ENCODE measurements around the gene GUCD1. TPM values are rescaled to one million over a fixed set of nuclear protein-coding genes. Genes with fewer than 3 reads are reported as not detected.

GUCD1 gene
- total RNA-seq, 1 experiment from 2014 or later, result 48.7 TPM

- Histone ChIP-seq H3K4me1 (ENCODE audit: control insufficient read depth in 1 of 2, insufficient read depth in 2 of 2, low read length in 2 of 2) (peaks cover 0 to 5% of the 10 kb centered on the region in 2 experiments; a peak in 1 of 4 replicates), H3K9me2 (ENCODE audit: insufficient read depth) (no peaks in the 10 kb centered on the region), H3K9ac (ENCODE audit: low read length) (no peak overlapping the region), H2AFZ (ENCODE audit: low read depth, low read length, poor library complexity, severe bottlenecking) (no peak overlapping the region), H3K36me3 (ENCODE audit: control insufficient read depth in 1 of 2, insufficient read depth in 2 of 2, low read length in 2 of 2) (no peaks in the 10 kb centered on the region), H3K4me3 (replicated peaks in 1 of 2; ENCODE audit: low read depth in 1 of 2, low read length in 2 of 2) (no peak overlapping the region), H3K9me3 (ENCODE audit: control insufficient read depth in 1 of 2, insufficient read depth in 1 of 2, low read depth in 1 of 2, low read length in 2 of 2) (no peaks in the 10 kb centered on the region), H4K20me1 (ENCODE audit: insufficient read depth) (no peaks in the 10 kb centered on the region), H3K4me2 (ENCODE audit: low read length) (no peak overlapping the region), H3K27ac (ENCODE audit: low read depth, low read length) (no peak overlapping the region), H3K79me2 (ENCODE audit: insufficient read depth, low read length) (no peaks in the 10 kb centered on the region), H3K27me3 (ENCODE audit: insufficient read depth, low read length) (no peaks in the 10 kb centered on the region)
- DNase-seq (ENCODE audit: low read depth, low spot score), result no peak
- TF ChIP-seq CEBPB (IDR thresholded peaks at IDR 0.05; ENCODE audit: low read depth) (no peak), CBX3 (IDR thresholded peaks at IDR 0.05; ENCODE audit: low read depth) (no peak), TCF7L2 (IDR thresholded peaks at IDR 0.05; ENCODE audit: borderline replicate concordance, extremely low read depth, insufficient read depth, insufficient read length) (no peak), ZFX (IDR thresholded peaks at IDR 0.05) (no peak), EZH2 (IDR thresholded peaks at IDR 0.05) (no peak), POLR2A (IDR thresholded peaks at IDR 0.05; ENCODE audit: borderline replicate concordance, extremely low read depth, insufficient read depth, insufficient read length) (no peak), MAX (IDR thresholded peaks at IDR 0.05) (no peak), SIN3A (IDR thresholded peaks at IDR 0.05; ENCODE audit: low read depth) (no peak), EGR1 (IDR thresholded peaks at IDR 0.05; ENCODE audit: low read depth) (no peak), CTCF (IDR thresholded peaks at IDR 0.05 in 2 of 3, conservative IDR thresholded peaks at IDR 0.05 in 1 of 3; ENCODE audit: borderline replicate concordance in 1 of 3, insufficient read depth in 1 of 3, low read depth in 2 of 3, low read length in 2 of 3) (no peak), YY1 (IDR thresholded peaks at IDR 0.05; ENCODE audit: extremely low read depth, insufficient replicate concordance, low read depth, low read length) (no peak), ATF3 (IDR thresholded peaks at IDR 0.05) (no peak), ELF1 (IDR thresholded peaks at IDR 0.05; ENCODE audit: borderline replicate concordance, low read depth) (no peak), JUND (IDR thresholded peaks at IDR 0.05) (no peak), POLR2AphosphoS5 (IDR thresholded peaks at IDR 0.05; ENCODE audit: low read depth, low read length) (no peak), FOSL1 (IDR thresholded peaks at IDR 0.05; ENCODE audit: low read depth) (no peak)
- RAD21 ChIA-PET (ENCODE audit: low non-redundant PET in 1 of 2, low total read pairs in 2 of 2, uncharacterized antibody in 2 of 2, unreplicated experiment in 2 of 2), result no interaction called here
- CTCF ChIA-PET, result no interaction called here
- POLR2A ChIA-PET, result no interaction called here
- no TSS peak for BruUV-seq (replicated peaks)
- intact Hi-C loops (cut with micrococcal nuclease), result no loop called here
- no peak for ATAC-seq
These were observed 32.3 kb upstream of the GUCD1 start for GRCh38 chr22:24587251-24587650.
